ENCODE data around the gene RPS6KA5.

- no peak for TF ChIP-seq POLR2A (IDR thresholded peaks at IDR 0.05)
- TF ChIP-seq, protein P1, sequence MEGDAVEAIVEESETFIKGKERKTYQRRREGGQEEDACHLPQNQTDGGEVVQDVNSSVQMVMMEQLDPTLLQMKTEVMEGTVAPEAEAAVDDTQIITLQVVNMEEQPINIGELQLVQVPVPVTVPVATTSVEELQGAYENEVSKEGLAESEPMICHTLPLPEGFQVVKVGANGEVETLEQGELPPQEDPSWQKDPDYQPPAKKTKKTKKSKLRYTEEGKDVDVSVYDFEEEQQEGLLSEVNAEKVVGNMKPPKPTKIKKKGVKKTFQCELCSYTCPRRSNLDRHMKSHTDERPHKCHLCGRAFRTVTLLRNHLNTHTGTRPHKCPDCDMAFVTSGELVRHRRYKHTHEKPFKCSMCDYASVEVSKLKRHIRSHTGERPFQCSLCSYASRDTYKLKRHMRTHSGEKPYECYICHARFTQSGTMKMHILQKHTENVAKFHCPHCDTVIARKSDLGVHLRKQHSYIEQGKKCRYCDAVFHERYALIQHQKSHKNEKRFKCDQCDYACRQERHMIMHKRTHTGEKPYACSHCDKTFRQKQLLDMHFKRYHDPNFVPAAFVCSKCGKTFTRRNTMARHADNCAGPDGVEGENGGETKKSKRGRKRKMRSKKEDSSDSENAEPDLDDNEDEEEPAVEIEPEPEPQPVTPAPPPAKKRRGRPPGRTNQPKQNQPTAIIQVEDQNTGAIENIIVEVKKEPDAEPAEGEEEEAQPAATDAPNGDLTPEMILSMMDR (IDR thresholded peaks at IDR 0.05): no peak
These were observed 50.3 kb downstream of the RPS6KA5 start for GRCh38 chr14:91010153-91010533.

All from stomach (tissue), 4 donors.